Activated naive CD4-positive, alpha-beta T cell (primary cell): Measurements from ENCODE around the gene CAMTA2.
"Not testable (repeated sequence)": the region's sequence is repeated elsewhere in the genome, so short reads cannot be mapped to it uniquely, and the experiment has no call there.

Experiments
- DNase-seq, 4 experiments: peaks; one replicate each; lab custom pipeline; 2025; lab: John Stamatoyannopoulos, UW

The CAMTA2 gene

GRCh38 chr17:4928881-4929280, 58.6 kb downstream of the CAMTA2 start:
- no peak for DNase-seq

DNA sequence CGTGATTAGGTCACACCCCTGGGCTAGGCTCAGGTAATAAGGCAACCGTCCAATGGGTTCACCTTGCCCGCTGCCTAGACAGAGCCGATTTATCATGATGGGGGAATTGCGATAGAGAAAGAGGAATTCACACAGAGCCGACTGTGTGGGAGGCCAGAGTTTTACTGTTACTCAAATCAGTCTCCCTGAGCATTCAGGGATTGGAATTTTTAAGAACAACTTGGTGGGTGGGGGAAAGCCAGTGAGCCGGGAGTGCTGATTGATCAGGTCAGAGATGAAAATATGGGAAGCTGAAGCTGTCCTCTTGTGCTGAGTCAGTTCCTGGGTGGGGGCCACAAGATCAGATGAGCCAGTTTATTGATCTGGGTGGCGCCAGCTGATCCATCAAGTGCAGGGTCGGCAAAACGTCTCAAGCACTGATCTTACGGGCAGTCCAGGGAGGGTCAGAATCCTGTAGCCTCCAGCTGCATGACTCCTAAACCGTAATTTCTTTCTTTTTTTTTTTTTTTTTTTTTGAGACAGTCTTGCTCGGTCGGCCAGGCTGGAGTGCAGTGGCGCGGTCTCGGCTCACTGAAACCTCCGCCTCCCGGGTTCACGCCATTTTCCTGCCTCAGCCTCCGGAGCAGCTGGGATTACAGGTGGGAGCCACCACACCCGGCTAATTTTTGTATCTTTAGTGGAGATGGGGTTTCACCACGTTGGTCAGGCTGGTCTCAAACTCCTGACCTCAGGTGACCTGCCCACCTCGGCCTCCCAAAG, 60.7 kb downstream of the CAMTA2 start:
- DNase-seq, result not testable (repeated sequence)

GRCh38 chr17:4921320-4921719, 66.2 kb downstream of the CAMTA2 start:
- DNase-seq, result no peak

- no peak for DNase-seq
Measured at GRCh38 chr17:4920351-4921048, 67.0 kb downstream of the CAMTA2 start.

DNA sequence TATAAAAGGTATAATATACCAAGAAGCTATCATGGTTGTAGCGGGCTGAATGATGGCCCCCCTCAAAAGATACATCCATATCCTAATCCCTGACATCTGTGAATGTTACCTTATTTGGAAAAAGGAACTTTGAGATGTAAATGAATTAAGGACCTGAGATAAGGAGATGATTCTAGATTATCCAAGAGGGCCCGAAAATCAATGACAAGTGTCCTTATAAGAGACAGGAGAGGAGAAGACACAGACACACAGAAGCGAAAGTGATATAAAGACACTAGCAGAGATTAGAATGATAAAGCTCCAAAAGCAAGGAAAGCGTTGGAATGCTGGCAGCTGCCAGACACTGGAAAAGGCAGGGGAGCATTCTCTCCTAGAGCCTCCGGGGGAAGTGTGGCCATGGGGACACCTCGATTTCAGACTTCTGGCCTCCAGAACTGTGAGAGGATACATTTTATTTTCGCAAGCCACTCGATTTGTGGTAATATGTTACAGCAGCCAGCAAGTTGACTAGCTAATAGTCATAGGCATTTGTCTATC, 67.9 kb downstream of the CAMTA2 start:
- DNase-seq, result no peak
